ENCODE measurements around the gene PCLO. TPM values are rescaled to one million over a fixed set of nuclear protein-coding genes. Genes with fewer than 3 reads are reported as not detected.

The PCLO gene, protein sequence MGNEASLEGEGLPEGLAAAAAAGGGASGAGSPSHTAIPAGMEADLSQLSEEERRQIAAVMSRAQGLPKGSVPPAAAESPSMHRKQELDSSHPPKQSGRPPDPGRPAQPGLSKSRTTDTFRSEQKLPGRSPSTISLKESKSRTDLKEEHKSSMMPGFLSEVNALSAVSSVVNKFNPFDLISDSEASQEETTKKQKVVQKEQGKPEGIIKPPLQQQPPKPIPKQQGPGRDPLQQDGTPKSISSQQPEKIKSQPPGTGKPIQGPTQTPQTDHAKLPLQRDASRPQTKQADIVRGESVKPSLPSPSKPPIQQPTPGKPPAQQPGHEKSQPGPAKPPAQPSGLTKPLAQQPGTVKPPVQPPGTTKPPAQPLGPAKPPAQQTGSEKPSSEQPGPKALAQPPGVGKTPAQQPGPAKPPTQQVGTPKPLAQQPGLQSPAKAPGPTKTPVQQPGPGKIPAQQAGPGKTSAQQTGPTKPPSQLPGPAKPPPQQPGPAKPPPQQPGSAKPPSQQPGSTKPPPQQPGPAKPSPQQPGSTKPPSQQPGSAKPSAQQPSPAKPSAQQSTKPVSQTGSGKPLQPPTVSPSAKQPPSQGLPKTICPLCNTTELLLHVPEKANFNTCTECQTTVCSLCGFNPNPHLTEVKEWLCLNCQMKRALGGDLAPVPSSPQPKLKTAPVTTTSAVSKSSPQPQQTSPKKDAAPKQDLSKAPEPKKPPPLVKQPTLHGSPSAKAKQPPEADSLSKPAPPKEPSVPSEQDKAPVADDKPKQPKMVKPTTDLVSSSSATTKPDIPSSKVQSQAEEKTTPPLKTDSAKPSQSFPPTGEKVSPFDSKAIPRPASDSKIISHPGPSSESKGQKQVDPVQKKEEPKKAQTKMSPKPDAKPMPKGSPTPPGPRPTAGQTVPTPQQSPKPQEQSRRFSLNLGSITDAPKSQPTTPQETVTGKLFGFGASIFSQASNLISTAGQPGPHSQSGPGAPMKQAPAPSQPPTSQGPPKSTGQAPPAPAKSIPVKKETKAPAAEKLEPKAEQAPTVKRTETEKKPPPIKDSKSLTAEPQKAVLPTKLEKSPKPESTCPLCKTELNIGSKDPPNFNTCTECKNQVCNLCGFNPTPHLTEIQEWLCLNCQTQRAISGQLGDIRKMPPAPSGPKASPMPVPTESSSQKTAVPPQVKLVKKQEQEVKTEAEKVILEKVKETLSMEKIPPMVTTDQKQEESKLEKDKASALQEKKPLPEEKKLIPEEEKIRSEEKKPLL (N-terminal part only)
- total RNA-seq, result 0.87 and 2.6 TPM in 2 replicates

DNA sequence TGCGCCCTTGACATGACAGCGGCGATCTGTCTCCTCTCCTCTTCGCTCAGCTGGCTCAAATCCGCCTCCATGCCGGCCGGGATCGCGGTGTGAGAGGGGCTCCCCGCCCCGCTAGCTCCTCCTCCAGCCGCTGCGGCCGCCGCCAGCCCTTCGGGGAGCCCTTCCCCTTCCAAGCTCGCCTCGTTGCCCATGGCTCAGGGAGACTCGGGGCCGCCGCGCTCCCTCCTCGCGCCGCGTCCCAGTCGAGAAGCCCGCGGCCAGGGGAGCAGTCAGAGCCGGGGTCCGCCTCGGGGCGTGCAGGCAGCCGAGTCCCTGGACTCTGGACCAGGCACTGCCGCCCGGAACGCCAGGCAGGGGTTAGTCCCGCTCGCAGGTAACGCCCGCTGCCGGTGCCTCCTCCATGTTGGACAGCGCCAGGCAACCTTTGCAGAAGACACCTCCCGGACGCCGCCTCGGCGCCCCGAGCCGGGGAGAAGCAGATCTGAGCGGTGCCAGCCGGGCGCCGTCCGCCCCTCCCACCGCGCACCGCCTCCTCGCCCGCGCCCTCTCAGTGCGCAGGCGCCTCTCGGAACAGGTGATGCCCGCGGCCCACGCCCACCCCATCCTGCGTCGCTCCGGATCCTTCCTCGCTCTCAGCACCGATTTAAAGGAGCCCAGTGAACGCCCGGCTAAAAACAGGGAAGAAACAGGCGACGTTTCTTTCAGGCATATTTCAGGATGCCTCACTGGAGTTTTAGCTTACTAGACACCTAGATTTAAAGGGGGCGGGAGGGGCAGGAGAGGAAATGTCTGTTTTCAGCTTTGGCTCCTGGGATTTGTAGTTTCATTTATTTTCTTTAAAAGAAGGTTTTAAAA, at the start of gene PCLO:
TSS of gene PCLO (minus strand) at position 483 of the 855 bp plus-strand sequence. CDS start at position 191, 292 bp downstream.
- peak; percentile 24 to 78 for DNase-seq (ENCODE audit: low read depth in 2 of 2)

GRCh38 chr7:83211685-83212084, 49.0 kb upstream of the PCLO start:
- DNase-seq (ENCODE audit: low read depth in 2 of 2), result no peak

DNA sequence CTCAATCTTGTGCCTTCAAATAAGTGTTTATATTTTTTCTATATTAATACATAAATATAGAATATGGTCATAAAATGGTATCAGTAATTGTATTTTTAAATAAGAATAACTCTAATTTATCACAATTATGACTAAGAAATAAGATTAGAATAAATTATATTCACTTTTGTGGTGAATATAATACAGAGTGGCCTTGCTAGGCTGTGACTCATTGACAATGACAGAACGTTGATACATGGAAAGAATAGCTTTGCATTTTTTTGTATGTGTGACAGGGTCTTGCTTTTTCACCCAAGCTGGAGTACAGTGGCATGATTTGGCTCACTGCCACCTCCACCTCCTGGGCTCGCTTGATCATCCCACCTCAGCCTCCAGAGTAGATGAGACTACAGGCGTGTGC, 47.8 kb upstream of the PCLO start:
- no peak for DNase-seq (ENCODE audit: low read depth in 2 of 2)

DNA sequence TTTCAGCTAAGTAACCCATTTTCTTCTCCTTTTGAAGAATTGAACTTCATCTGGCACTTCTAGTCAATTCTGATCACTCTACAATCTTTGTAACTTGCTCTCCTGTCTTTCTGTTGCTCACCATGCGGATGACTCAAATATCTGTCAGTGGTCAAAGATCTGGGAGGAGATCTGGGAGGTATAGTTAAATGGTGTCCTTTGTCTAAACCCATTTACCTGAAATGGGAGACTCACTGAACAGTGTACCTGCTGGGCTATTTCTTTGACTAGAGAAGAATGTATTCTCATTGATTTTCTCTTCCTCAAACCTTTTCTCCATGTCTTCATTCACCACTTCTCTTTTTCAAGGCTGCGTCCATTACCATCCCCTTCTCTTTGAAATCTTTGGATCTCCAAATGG, 42.0 kb upstream of the PCLO start:
- no peak for DNase-seq (ENCODE audit: low read depth in 2 of 2)

DNA sequence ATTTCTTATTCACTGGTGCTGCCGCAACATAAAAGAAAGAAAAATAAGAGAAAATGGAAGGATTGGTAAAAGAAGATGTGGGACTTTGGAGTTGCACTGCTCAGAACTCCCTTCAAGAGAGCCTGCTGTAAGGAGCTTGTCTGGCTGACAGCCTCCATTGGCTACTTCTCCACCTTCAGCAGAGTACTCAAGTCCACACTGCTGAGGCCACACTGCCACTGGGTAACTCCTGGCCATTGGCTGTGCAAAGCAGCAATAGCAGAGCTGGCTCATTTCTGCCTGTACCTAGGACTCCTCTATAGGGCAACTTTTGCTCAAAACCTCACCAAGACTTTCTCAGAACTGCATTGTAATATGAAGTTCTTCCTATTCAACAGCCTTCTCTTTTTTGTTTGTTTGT, 38.7 kb upstream of the PCLO start:
- no peak for DNase-seq (ENCODE audit: low read depth in 2 of 2)

DNA sequence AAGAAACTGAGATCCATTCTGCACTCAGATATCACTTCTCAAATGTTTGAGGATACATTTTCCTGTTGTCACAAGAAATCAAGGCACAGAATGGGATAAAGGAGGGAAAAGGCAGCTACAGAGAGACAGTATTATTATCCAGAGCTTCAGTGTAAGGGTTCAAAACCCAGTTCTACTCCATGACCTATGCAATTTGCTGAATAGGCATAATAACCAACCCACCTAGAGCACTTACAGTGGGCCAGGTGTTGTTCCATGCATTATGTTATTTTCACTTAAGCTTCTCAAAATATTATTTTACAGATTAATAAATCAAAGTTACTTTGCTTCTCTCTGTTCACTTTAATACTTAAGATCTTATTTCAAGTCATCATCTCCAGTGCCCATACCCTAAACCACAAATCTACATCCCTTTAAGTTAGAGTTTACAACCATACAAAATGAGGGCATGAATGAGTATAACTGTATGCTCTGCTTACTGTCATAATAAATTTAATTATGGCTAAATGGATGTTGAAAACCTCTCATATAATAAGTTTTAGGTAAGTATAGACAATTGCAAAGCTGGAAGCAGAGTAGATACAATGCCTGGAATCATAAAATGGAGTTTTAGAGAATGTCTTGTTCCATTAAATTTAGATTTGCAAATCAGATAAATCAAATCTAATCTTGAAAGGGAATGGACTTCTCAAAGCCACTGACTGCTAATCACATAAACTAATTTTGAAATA, 28.1 kb upstream of the PCLO start:
- no peak for DNase-seq (ENCODE audit: low read depth in 2 of 2)

GRCh38 chr7:83178796-83179195, 16.1 kb upstream of the PCLO start:
- no peak for DNase-seq (ENCODE audit: low read depth in 2 of 2)

GRCh38 chr7:83178066-83178465, 15.4 kb upstream of the PCLO start:
- peak in 1 of 2 donors; percentile 2 for DNase-seq (ENCODE audit: low read depth in 2 of 2)

- DNase-seq (ENCODE audit: low read depth in 2 of 2), result no peak
These were observed 11.0 kb upstream of the PCLO start for GRCh38 chr7:83173664-83174063.

GRCh38 chr7:83166781-83167180, 4.1 kb upstream of the PCLO start:
- no peak for DNase-seq (ENCODE audit: low read depth in 2 of 2)

- peak in 1 of 2 donors; percentile 1 for DNase-seq (ENCODE audit: low read depth in 2 of 2)
These were observed 734 bp downstream of the PCLO start for GRCh38 chr7:83161899-83162401.

GRCh38 chr7:83161186-83161585, 1.5 kb downstream of the PCLO start:
- DNase-seq (ENCODE audit: low read depth in 2 of 2), result no peak

- DNase-seq (ENCODE audit: low read depth in 2 of 2), result no peak
These were observed 3.0 kb downstream of the PCLO start for GRCh38 chr7:83159731-83160130.

DNA sequence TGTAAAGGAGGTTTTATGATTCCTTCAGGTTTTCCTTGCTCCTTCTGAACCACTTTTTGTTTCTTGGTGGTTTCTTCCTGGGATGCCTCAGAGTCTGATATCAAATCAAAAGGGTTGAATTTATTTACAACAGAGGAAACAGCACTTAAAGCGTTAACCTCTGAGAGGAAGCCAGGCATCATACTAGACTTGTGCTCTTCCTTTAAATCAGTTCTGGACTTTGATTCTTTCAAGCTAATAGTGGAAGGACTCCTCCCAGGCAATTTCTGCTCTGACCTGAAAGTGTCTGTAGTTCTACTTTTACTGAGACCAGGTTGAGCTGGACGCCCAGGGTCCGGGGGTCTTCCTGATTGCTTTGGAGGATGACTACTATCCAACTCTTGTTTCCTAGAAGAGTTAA, 6.7 kb downstream of the PCLO start:
- no peak for DNase-seq (ENCODE audit: low read depth in 2 of 2)

DNA sequence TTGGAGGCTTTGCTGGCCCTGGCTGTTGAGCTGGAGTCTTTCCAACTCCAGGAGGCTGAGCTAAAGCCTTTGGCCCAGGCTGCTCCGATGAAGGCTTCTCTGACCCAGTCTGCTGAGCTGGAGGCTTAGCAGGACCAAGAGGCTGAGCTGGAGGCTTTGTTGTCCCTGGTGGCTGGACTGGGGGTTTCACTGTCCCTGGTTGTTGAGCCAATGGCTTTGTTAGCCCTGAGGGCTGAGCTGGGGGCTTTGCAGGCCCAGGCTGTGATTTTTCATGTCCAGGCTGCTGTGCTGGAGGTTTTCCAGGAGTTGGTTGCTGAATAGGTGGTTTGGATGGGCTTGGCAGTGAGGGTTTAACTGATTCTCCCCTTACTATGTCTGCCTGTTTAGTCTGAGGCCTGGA, 7.3 kb downstream of the PCLO start:
- DNase-seq (ENCODE audit: low read depth in 2 of 2), result no peak

- no peak for DNase-seq (ENCODE audit: low read depth in 2 of 2)
These were observed 9.3 kb downstream of the PCLO start for GRCh38 chr7:83153419-83153818.

- no peak for DNase-seq (ENCODE audit: low read depth in 2 of 2)
These were observed 12.4 kb downstream of the PCLO start for GRCh38 chr7:83150310-83150709.

DNA sequence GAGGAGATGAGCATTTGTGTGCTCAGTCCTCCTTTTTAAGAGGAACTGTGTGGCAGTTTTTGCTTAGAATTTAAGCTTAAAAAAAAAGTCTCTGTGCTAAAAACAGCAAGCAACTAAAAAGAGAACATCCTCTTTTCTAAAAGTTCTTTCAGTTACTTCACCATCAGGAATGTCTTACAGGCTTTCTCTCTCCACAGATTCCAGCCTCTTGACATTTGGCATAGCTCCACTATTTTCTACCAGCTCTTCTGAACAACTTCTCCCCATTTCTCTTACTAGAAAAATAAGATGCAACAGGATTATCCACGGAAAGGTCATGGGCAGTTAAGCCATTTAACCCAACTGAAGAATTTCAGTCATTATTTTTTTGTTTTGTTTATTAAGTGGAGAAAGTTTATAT, 13.2 kb downstream of the PCLO start:
- DNase-seq (ENCODE audit: low read depth in 2 of 2), result no peak

DNA sequence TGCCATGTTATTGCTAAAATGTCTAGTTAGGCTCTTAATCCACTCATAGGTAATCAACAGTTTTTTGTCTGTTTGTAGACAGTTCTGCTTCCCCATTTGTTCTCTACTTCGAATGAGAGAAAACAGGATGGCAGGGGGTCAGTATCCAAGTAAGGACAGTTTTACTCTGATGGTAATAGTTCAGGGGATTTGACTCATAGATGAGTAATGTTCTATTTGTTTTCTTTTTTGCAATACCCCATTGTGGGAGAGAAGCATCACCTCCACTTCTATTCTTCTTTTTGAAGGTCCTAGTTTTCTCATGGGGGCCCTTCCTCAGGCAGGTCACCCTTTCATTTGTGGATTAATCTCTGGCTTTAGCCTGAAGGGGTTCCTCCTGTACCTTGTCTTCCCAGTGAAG, 13.9 kb downstream of the PCLO start:
- peak; percentile 5 to 21 for DNase-seq (ENCODE audit: low read depth in 2 of 2)

DNA sequence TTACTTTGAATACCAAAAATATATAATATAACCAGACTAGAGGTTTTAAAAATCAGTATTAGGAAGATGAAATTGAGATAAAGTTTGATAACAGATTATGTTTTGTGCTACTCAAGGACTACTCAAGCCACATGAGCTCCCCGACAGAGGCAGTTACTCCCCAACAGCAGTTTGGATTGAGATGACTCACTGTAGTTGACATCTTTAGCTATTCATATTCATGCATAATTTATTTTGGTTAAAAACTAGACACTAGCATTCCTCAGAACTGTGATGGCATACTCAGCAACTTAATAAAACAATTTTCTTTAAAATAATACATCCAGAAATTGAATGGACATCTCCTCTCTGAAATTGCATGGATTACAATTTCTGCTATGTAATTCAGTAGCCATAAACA, 19.6 kb downstream of the PCLO start:
- DNase-seq (ENCODE audit: low read depth in 2 of 2), result no peak
